WTC11 (cell line): ENCODE measurements around the gene HSDL1. TPM values are rescaled to one million over a fixed set of nuclear protein-coding genes. Genes with fewer than 3 reads are reported as not detected.

ENCODE experiments used
- ATAC-seq: fragments of 200-7000 bp; cut with Tn5 transposase; 2 replicates; pipeline ENCODE4 v1.10.0; 2021; ENCODE audit warnings: mild to moderate bottlenecking, moderate library complexity
- CTCF ChIA-PET: fragments of 300-600 bp; sonication (Branson Sonifier 250); formaldehyde crosslinking; loops from one replicate; lab custom pipeline; 2021; ENCODE audit warnings: antibody characterized with exemption; lab: Charles Lee
- POLR2A ChIA-PET: fragments of 350-600 bp; sonication (Branson Sonifier 250); formaldehyde crosslinking; loops from one replicate; lab custom pipeline; 2021; ENCODE audit warnings: antibody characterized with exemption; lab: Charles Lee
- DNase-seq: peaks from one replicate; pipeline ENCODE4 v3.0.0; 2021; ENCODE audit warnings: low spot score
- H3K27ac Mint-ChIP-seq: 2 replicates; pipeline ENCODE4 v1.8.0; 2021; ENCODE audit warnings: mixed read lengths
- H3K27me3 Mint-ChIP-seq: 2 replicates; pipeline ENCODE4 v1.8.0; 2021; ENCODE audit warnings: low read depth, mild to moderate bottlenecking, moderate library complexity, mixed read lengths
- H3K36me3 Mint-ChIP-seq: 2 replicates; pipeline ENCODE4 v1.8.0; 2021; ENCODE audit warnings: mixed read lengths
- H3K4me1 Mint-ChIP-seq: 2 replicates; pipeline ENCODE4 v1.8.0; 2022; ENCODE audit warnings: mixed read lengths
- H3K4me3 Mint-ChIP-seq: 2 replicates; pipeline ENCODE4 v1.8.0; 2021; ENCODE audit warnings: mild to moderate bottlenecking, moderate library complexity, mixed read lengths
- H3K9me3 Mint-ChIP-seq: 2 replicates; pipeline ENCODE4 v1.8.0; 2021; ENCODE audit warnings: mixed read lengths
- ETV6 ChIP-seq: sonication (generic); formaldehyde crosslinking; IDR thresholded peaks from 2 replicates; pipeline ENCODE4 v1.8.1; 2022; ENCODE audit warnings: mild to moderate bottlenecking, missing genetic modification reagents
- GRHL2 ChIP-seq: fragments of 250-450 bp; sonication (Bioruptor Pico); IDR thresholded peaks from 2 replicates; pipeline ENCODE4 v1.8.0; 2022; ENCODE audit warnings: mild to moderate bottlenecking, moderate library complexity; ENCODE audit not compliant: insufficient replicate concordance, severe bottlenecking
- MYBL2 ChIP-seq: sonication (generic); formaldehyde crosslinking; IDR thresholded peaks from 2 replicates; pipeline ENCODE4 v1.8.1; 2023; ENCODE audit warnings: mild to moderate bottlenecking, moderate library complexity, missing genetic modification reagents
- NR1H2 ChIP-seq: sonication (generic); formaldehyde crosslinking; IDR thresholded peaks from 2 replicates; pipeline ENCODE4 v1.9.0; 2021; ENCODE audit warnings: mild to moderate bottlenecking, moderate library complexity, missing genetic modification reagents
- OVOL2 ChIP-seq: fragments of 250-450 bp; sonication (Bioruptor Pico); IDR thresholded peaks from 2 replicates; pipeline ENCODE4 v1.9.0; 2021; ENCODE audit warnings: mild to moderate bottlenecking, borderline replicate concordance
- RELA ChIP-seq: sonication (generic); formaldehyde crosslinking; IDR thresholded peaks from 2 replicates; pipeline ENCODE4 v1.8.1; 2022; ENCODE audit warnings: missing genetic modification reagents, mild to moderate bottlenecking, borderline replicate concordance
- RORB ChIP-seq: fragments of 250-450 bp; sonication (Bioruptor Pico); IDR thresholded peaks from 2 replicates; pipeline ENCODE4 v1.9.0; 2021; ENCODE audit warnings: mild to moderate bottlenecking
- ZBTB21 ChIP-seq: sonication (generic); formaldehyde crosslinking; IDR thresholded peaks from 2 replicates; pipeline ENCODE4 v1.8.1; 2023; ENCODE audit warnings: mild to moderate bottlenecking, missing genetic modification reagents, borderline replicate concordance
- ZNF396 ChIP-seq: fragments of 250-450 bp; sonication (Bioruptor Pico); IDR thresholded peaks from 2 replicates; pipeline ENCODE4 v1.8.0; 2021; ENCODE audit warnings: mild to moderate bottlenecking, moderate library complexity, borderline replicate concordance
- ZNF671 ChIP-seq: fragments of 250-450 bp; sonication (Bioruptor Pico); IDR thresholded peaks from 2 replicates; pipeline ENCODE4 v1.8.0; 2021; ENCODE audit warnings: mild to moderate bottlenecking
- total RNA-seq: library from RNA; stranded (reverse); gene quantifications from 3 replicates; pipeline ENCODE4 v1.2.3, GENCODE V29; 2021
- TF ChIP-seq, protein P1 (sequence below): sonication (generic); formaldehyde crosslinking; IDR thresholded peaks from 2 replicates; pipeline ENCODE4 v1.8.1; 2023; ENCODE audit warnings: mild to moderate bottlenecking, missing genetic modification reagents, moderate library complexity
- TF ChIP-seq, protein P2 (sequence below): fragments of 250-450 bp; sonication (Bioruptor Pico); IDR thresholded peaks from 2 replicates; pipeline ENCODE4 v2.1.2; 2022; ENCODE audit warnings: mild to moderate bottlenecking, moderate library complexity
- TF ChIP-seq, protein P3 (sequence below): sonication (generic); formaldehyde crosslinking; IDR thresholded peaks from 2 replicates; pipeline ENCODE4 v1.8.0; 2022; ENCODE audit warnings: missing genetic modification reagents
- TF ChIP-seq, protein P4 (sequence below): sonication (generic); formaldehyde crosslinking; IDR thresholded peaks from 2 replicates; pipeline ENCODE4 v1.8.1; 2022; ENCODE audit warnings: mild to moderate bottlenecking, missing genetic modification reagents, moderate library complexity, borderline replicate concordance
- TF ChIP-seq, protein P5 (sequence below): sonication (generic); formaldehyde crosslinking; IDR thresholded peaks from 2 replicates; pipeline ENCODE4 v1.8.0; 2022; ENCODE audit warnings: mild to moderate bottlenecking, missing genetic modification reagents
- TF ChIP-seq, protein P6 (sequence below): sonication (generic); formaldehyde crosslinking; IDR thresholded peaks from 2 replicates; pipeline ENCODE4 v1.8.0; 2023; ENCODE audit warnings: missing genetic modification reagents, mild to moderate bottlenecking, borderline replicate concordance
- TF ChIP-seq, protein P7 (sequence below): sonication (generic); formaldehyde crosslinking; conservative IDR thresholded peaks from 2 replicates; pipeline ENCODE4 v1.8.1; 2023; ENCODE audit warnings: mild to moderate bottlenecking, low read depth, missing genetic modification reagents, moderate library complexity
- TF ChIP-seq, protein P8 (sequence below): sonication (generic); formaldehyde crosslinking; IDR thresholded peaks from 2 replicates; pipeline ENCODE4 v1.8.1; 2023; ENCODE audit warnings: mild to moderate bottlenecking, missing genetic modification reagents

The HSDL1 gene
- total RNA-seq, 1 experiment from 2014 or later, result 48.6 TPM

DNA sequence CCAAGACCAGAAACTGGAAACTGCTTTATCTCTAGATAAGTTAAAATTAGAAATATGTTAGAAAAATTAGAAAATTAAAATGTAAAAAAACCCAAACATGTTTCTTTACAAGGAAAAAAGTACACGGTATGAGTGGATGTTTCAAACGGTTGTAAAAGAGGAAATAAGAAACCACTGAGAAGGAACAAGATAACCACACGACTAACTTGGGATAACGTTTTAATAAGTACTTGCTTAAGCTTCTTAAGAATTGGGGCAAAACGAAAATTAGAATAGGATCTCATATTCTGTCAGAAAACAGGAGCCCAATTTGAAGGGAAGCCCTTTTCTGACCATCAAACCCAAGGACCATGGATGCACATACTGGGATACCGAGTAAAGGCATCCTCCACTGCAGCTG lies 59.2 kb downstream of the HSDL1 start:
- POLR2A ChIA-PET, result no interaction called here
- no peaks in the 10 kb centered on the region for H3K9me3 Mint-ChIP-seq
- ATAC-seq (no peak), DNase-seq (no peak)
- H3K27ac Mint-ChIP-seq, result no peak overlapping the region
- peaks cover 54% of the 10 kb centered on the region for H3K36me3 Mint-ChIP-seq
- no peaks in the 10 kb centered on the region for H3K4me1 Mint-ChIP-seq
- TF ChIP-seq RORB (CRISPR knock-in tag) (no peak), OVOL2 (CRISPR knock-in tag) (no peak), RELA (CRISPR knock-in tag) (no peak), ZBTB21 (CRISPR knock-in tag) (no peak), GRHL2 (no peak), ZNF671 (no peak), ETV6 (CRISPR knock-in tag) (no peak), NR1H2 (CRISPR knock-in tag) (no peak), MYBL2 (CRISPR knock-in tag) (no peak), ZNF396 (no peak)
- TF ChIP-seq, protein P1, sequence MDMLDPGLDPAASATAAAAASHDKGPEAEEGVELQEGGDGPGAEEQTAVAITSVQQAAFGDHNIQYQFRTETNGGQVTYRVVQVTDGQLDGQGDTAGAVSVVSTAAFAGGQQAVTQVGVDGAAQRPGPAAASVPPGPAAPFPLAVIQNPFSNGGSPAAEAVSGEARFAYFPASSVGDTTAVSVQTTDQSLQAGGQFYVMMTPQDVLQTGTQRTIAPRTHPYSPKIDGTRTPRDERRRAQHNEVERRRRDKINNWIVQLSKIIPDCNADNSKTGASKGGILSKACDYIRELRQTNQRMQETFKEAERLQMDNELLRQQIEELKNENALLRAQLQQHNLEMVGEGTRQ (CRISPR knock-in tag), result no peak
- TF ChIP-seq, protein P2, sequence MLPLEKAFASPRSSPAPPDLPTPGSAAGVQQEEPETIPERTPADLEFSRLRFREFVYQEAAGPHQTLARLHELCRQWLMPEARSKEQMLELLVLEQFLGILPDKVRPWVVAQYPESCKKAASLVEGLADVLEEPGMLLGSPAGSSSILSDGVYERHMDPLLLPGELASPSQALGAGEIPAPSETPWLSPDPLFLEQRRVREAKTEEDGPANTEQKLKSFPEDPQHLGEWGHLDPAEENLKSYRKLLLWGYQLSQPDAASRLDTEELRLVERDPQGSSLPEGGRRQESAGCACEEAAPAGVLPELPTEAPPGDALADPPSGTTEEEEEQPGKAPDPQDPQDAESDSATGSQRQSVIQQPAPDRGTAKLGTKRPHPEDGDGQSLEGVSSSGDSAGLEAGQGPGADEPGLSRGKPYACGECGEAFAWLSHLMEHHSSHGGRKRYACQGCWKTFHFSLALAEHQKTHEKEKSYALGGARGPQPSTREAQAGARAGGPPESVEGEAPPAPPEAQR (CRISPR knock-in tag), result no peak
- TF ChIP-seq, protein P3, sequence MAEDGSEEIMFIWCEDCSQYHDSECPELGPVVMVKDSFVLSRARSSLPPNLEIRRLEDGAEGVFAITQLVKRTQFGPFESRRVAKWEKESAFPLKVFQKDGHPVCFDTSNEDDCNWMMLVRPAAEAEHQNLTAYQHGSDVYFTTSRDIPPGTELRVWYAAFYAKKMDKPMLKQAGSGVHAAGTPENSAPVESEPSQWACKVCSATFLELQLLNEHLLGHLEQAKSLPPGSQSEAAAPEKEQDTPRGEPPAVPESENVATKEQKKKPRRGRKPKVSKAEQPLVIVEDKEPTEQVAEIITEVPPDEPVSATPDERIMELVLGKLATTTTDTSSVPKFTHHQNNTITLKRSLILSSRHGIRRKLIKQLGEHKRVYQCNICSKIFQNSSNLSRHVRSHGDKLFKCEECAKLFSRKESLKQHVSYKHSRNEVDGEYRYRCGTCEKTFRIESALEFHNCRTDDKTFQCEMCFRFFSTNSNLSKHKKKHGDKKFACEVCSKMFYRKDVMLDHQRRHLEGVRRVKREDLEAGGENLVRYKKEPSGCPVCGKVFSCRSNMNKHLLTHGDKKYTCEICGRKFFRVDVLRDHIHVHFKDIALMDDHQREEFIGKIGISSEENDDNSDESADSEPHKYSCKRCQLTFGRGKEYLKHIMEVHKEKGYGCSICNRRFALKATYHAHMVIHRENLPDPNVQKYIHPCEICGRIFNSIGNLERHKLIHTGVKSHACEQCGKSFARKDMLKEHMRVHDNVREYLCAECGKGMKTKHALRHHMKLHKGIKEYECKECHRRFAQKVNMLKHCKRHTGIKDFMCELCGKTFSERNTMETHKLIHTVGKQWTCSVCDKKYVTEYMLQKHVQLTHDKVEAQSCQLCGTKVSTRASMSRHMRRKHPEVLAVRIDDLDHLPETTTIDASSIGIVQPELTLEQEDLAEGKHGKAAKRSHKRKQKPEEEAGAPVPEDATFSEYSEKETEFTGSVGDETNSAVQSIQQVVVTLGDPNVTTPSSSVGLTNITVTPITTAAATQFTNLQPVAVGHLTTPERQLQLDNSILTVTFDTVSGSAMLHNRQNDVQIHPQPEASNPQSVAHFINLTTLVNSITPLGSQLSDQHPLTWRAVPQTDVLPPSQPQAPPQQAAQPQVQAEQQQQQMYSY (CRISPR knock-in tag), result no peak
- TF ChIP-seq, protein P4, sequence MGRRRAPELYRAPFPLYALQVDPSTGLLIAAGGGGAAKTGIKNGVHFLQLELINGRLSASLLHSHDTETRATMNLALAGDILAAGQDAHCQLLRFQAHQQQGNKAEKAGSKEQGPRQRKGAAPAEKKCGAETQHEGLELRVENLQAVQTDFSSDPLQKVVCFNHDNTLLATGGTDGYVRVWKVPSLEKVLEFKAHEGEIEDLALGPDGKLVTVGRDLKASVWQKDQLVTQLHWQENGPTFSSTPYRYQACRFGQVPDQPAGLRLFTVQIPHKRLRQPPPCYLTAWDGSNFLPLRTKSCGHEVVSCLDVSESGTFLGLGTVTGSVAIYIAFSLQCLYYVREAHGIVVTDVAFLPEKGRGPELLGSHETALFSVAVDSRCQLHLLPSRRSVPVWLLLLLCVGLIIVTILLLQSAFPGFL (CRISPR knock-in tag), result no peak
- TF ChIP-seq, protein P5, sequence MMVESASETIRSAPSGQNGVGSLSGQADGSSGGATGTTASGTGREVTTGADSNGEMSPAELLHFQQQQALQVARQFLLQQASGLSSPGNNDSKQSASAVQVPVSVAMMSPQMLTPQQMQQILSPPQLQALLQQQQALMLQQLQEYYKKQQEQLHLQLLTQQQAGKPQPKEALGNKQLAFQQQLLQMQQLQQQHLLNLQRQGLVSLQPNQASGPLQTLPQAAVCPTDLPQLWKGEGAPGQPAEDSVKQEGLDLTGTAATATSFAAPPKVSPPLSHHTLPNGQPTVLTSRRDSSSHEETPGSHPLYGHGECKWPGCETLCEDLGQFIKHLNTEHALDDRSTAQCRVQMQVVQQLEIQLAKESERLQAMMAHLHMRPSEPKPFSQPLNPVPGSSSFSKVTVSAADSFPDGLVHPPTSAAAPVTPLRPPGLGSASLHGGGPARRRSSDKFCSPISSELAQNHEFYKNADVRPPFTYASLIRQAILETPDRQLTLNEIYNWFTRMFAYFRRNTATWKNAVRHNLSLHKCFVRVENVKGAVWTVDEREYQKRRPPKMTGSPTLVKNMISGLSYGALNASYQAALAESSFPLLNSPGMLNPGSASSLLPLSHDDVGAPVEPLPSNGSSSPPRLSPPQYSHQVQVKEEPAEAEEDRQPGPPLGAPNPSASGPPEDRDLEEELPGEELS (CRISPR knock-in tag), result no peak
- TF ChIP-seq, protein P6, sequence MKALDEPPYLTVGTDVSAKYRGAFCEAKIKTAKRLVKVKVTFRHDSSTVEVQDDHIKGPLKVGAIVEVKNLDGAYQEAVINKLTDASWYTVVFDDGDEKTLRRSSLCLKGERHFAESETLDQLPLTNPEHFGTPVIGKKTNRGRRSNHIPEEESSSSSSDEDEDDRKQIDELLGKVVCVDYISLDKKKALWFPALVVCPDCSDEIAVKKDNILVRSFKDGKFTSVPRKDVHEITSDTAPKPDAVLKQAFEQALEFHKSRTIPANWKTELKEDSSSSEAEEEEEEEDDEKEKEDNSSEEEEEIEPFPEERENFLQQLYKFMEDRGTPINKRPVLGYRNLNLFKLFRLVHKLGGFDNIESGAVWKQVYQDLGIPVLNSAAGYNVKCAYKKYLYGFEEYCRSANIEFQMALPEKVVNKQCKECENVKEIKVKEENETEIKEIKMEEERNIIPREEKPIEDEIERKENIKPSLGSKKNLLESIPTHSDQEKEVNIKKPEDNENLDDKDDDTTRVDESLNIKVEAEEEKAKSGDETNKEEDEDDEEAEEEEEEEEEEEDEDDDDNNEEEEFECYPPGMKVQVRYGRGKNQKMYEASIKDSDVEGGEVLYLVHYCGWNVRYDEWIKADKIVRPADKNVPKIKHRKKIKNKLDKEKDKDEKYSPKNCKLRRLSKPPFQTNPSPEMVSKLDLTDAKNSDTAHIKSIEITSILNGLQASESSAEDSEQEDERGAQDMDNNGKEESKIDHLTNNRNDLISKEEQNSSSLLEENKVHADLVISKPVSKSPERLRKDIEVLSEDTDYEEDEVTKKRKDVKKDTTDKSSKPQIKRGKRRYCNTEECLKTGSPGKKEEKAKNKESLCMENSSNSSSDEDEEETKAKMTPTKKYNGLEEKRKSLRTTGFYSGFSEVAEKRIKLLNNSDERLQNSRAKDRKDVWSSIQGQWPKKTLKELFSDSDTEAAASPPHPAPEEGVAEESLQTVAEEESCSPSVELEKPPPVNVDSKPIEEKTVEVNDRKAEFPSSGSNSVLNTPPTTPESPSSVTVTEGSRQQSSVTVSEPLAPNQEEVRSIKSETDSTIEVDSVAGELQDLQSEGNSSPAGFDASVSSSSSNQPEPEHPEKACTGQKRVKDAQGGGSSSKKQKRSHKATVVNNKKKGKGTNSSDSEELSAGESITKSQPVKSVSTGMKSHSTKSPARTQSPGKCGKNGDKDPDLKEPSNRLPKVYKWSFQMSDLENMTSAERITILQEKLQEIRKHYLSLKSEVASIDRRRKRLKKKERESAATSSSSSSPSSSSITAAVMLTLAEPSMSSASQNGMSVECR (CRISPR knock-in tag), result no peak
- TF ChIP-seq, protein P7, sequence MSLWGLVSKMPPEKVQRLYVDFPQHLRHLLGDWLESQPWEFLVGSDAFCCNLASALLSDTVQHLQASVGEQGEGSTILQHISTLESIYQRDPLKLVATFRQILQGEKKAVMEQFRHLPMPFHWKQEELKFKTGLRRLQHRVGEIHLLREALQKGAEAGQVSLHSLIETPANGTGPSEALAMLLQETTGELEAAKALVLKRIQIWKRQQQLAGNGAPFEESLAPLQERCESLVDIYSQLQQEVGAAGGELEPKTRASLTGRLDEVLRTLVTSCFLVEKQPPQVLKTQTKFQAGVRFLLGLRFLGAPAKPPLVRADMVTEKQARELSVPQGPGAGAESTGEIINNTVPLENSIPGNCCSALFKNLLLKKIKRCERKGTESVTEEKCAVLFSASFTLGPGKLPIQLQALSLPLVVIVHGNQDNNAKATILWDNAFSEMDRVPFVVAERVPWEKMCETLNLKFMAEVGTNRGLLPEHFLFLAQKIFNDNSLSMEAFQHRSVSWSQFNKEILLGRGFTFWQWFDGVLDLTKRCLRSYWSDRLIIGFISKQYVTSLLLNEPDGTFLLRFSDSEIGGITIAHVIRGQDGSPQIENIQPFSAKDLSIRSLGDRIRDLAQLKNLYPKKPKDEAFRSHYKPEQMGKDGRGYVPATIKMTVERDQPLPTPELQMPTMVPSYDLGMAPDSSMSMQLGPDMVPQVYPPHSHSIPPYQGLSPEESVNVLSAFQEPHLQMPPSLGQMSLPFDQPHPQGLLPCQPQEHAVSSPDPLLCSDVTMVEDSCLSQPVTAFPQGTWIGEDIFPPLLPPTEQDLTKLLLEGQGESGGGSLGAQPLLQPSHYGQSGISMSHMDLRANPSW (CRISPR knock-in tag), result no peak
- TF ChIP-seq, protein P8, sequence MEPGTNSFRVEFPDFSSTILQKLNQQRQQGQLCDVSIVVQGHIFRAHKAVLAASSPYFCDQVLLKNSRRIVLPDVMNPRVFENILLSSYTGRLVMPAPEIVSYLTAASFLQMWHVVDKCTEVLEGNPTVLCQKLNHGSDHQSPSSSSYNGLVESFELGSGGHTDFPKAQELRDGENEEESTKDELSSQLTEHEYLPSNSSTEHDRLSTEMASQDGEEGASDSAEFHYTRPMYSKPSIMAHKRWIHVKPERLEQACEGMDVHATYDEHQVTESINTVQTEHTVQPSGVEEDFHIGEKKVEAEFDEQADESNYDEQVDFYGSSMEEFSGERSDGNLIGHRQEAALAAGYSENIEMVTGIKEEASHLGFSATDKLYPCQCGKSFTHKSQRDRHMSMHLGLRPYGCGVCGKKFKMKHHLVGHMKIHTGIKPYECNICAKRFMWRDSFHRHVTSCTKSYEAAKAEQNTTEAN (CRISPR knock-in tag), result no peak
- CTCF ChIA-PET, result interaction anchor here (1.6 to 4.3 kb wide), 3 partner anchors 90 to 129 kb away, joined by 9 to 28 read pairs (median 12); partner anchors contain the start of gene TAF1C
- H3K27me3 Mint-ChIP-seq, result no peaks in the 10 kb centered on the region
- H3K4me3 Mint-ChIP-seq, result no peak overlapping the region
